Endodermal cell (in vitro differentiated cells): ENCODE data around the gene ANKRD9. TPM values are rescaled to one million over a fixed set of nuclear protein-coding genes. Genes with fewer than 3 reads are reported as not detected.
A peak's percentile ranks its signal among the peaks of the same experiment; 100 is the strongest.

ENCODE experiments used
- DNase-seq: peaks from one replicate; pipeline ENCODE4 v3.0.0-alpha.2; 2017
- H3K27ac ChIP-seq: 2 replicates; pipeline ENCODE4 v1.5.1; 2013; ENCODE audit warnings: mild to moderate bottlenecking, low read depth, low read length, moderate library complexity
- H3K27me3 ChIP-seq: 2 replicates; pipeline ENCODE4 v1.6.1; 2013; ENCODE audit warnings: mild to moderate bottlenecking, low read length, moderate library complexity; ENCODE audit not compliant: insufficient read depth, control insufficient read depth, poor library complexity, severe bottlenecking
- H3K36me3 ChIP-seq: 2 replicates; pipeline ENCODE4 v1.7.0; 2013; ENCODE audit warnings: mild to moderate bottlenecking, low read length, moderate library complexity; ENCODE audit not compliant: control insufficient read depth, insufficient read depth
- H3K4me1 ChIP-seq: one replicate; pipeline ENCODE4 v1.7.0; 2013; ENCODE audit warnings: low read length; ENCODE audit not compliant: control insufficient read depth, insufficient read depth
- H3K4me3 ChIP-seq: 2 replicates; pipeline ENCODE4 v1.5.1; 2013; ENCODE audit warnings: mild to moderate bottlenecking, low read length, moderate library complexity
- H3K9ac ChIP-seq: 2 replicates; pipeline ENCODE4 v1.6.1; 2013; ENCODE audit warnings: mild to moderate bottlenecking, low read length, moderate library complexity; ENCODE audit not compliant: poor library complexity, severe bottlenecking; ENCODE audit errors: extremely low read depth
- H3K9me3 ChIP-seq: 2 replicates; pipeline ENCODE4 v1.6.1; 2013; ENCODE audit warnings: mild to moderate bottlenecking, low read length, moderate library complexity; ENCODE audit not compliant: control insufficient read depth
- H3K27ac Mint-ChIP-seq: 2 replicates; pipeline ENCODE4 v1.8.0; 2020; ENCODE audit warnings: mixed read lengths
- H3K27me3 Mint-ChIP-seq: 2 replicates; pipeline ENCODE4 v1.8.0; 2021; ENCODE audit warnings: mild to moderate bottlenecking, mixed read lengths; ENCODE audit not compliant: insufficient read depth
- H3K36me3 Mint-ChIP-seq: 2 replicates; pipeline ENCODE4 v1.8.0; 2020; ENCODE audit warnings: low read depth, mixed read lengths
- H3K4me1 Mint-ChIP-seq: 2 replicates; pipeline ENCODE4 v1.8.0; 2020; ENCODE audit warnings: mixed read lengths
- H3K4me3 Mint-ChIP-seq: 2 replicates; pipeline ENCODE4 v1.8.0; 2020; ENCODE audit warnings: mild to moderate bottlenecking, moderate library complexity, mixed read lengths
- H3K9me3 Mint-ChIP-seq: 2 replicates; pipeline ENCODE4 v1.8.0; 2020; ENCODE audit warnings: mild to moderate bottlenecking, mixed read lengths
- WGBS, 2 experiments: methylation state at CpG; one replicate each; pipeline versions ENCODE4 v1.1.5 to v1.1.7; 2013; ENCODE audit warnings: missing lambda C conversion rate in 2 of 2, mixed read lengths in 1 of 2; ENCODE audit not compliant: insufficient coverage in 1 of 2, insufficient read length in 1 of 2; 5-methylcytosine and 5-hydroxymethylcytosine counted together
- total RNA-seq, 2 donors: library from RNA; stranded (reverse); fragmentation: NEBNext Ultra II Directional in 1 of 2; extraction: Animal tissue kit (Norgen Biotek cat#: 25700) in 1 of 2; gene quantifications; 2 replicates in 1 of 2; 3 replicates in 1 of 2; pipeline ENCODE4 v1.2.1, GENCODE V29; 2021
- TF ChIP-seq, protein P1 (sequence below): fragments of 200-600 bp; sonication (generic); conservative IDR thresholded peaks from 2 replicates; pipeline ENCODE4 v1.5.0; 2021; ENCODE audit warnings: antibody characterized with exemption, mild to moderate bottlenecking

The ANKRD9 gene
- total RNA-seq, 2 donors from 2014 or later: 32.7 to 38.9 TPM

DNA sequence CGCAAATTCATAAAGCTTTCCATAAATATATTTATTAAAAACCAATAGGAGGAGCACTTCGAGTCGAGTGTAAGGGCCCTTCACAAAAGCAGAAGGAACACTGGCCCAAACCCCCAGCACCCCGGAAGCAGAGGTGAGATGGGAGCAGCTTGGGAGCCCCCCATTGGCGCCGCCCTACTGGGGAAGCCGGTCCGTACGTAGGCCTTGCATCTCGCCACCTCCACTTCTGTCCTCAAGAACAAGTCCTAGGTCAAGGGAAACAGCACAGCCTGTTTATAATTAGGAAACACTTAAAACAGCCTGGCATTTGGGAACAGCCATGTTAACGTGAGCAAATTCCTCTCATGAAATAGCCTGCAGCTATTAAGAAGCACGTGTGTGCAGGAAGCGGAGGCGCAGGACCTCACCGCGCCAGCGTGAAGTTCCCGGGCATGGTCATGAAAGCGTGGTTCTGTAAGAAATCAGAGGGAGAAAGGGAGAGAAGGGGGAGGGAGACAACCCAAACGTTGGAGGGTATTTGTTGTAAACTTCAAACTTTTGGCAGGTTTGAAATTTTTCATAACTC is 7.7 kb downstream of the ANKRD9 start:
- Mint-ChIP-seq H3K27me3 (no peaks in the 10 kb centered on the region), H3K9me3 (no peaks in the 10 kb centered on the region), H3K27ac (no peak overlapping the region), H3K36me3 (peaks cover 27% of the 10 kb centered on the region), H3K4me1 (no peaks in the 10 kb centered on the region), H3K4me3 (no peak overlapping the region)
- Histone ChIP-seq H3K9ac (no peak overlapping the region), H3K27me3 (no peaks in the 10 kb centered on the region), H3K4me3 (no peak overlapping the region), H3K27ac (no peak overlapping the region), H3K9me3 (no peaks in the 10 kb centered on the region), H3K36me3 (peaks cover 16% of the 10 kb centered on the region), H3K4me1 (no peaks in the 10 kb centered on the region)
- WGBS, 2 experiments: 95% methylated on average over 17 to 20 of the region's 20 CpGs
- peak; percentile 68 for DNase-seq
- TF ChIP-seq, protein P1, sequence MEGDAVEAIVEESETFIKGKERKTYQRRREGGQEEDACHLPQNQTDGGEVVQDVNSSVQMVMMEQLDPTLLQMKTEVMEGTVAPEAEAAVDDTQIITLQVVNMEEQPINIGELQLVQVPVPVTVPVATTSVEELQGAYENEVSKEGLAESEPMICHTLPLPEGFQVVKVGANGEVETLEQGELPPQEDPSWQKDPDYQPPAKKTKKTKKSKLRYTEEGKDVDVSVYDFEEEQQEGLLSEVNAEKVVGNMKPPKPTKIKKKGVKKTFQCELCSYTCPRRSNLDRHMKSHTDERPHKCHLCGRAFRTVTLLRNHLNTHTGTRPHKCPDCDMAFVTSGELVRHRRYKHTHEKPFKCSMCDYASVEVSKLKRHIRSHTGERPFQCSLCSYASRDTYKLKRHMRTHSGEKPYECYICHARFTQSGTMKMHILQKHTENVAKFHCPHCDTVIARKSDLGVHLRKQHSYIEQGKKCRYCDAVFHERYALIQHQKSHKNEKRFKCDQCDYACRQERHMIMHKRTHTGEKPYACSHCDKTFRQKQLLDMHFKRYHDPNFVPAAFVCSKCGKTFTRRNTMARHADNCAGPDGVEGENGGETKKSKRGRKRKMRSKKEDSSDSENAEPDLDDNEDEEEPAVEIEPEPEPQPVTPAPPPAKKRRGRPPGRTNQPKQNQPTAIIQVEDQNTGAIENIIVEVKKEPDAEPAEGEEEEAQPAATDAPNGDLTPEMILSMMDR: peak; percentile 61

DNA sequence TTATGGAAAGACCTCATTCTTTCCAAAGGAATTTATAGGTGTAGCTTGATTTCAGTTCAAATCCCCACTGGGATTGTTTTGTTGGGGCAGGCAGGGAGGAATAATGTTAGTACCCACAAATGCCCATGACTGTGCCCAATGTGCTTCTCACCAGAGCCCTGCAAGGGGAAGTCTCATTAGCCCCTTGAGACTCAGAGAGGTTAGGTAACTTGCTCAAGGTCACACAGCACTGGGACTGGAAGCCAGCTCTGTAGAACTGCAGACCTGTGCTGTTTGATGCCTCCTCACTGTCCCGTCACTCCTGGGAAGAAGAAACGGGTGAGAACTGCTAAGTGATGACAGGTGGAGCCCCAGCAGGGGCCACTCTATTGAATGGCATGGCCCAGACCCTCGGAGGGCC is 8.9 kb downstream of the ANKRD9 start:
- no peak overlapping the region for H3K9ac ChIP-seq
- 81 to 83% methylated on average over 3 of the region's 3 CpGs for WGBS, 2 experiments
- H3K9me3 Mint-ChIP-seq: no peaks in the 10 kb centered on the region

DNA sequence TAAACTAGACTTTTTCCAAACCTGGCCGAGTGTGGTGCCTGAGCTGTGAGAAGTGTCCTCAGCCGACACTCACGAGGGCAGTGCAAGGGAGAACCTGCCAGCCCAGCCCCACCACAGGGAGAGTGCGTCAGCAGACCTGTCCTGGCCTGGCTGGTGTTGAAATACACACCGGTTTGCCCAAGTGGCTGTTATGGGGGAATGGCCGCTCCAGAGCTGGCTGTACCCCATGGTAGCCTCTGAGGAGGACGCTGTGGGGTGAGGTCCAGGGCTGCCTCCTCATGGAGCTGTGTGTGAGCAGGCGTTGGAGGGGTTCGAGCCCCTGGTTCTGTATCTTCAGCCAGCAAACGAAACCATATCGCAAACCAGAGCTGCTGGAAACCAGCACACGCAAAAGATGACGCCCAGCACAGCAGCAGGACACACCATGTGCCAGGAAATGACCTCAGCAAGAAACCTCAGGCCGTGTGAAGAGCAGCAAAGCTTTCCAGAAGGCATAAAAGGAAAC is 9.4 kb downstream of the ANKRD9 start:
- 91 to 96% methylated on average over 13 to 14 of the region's 14 CpGs for WGBS, 2 experiments
- Histone ChIP-seq H3K9me3 (no peaks in the 10 kb centered on the region), H3K36me3 (peaks cover 16% of the 10 kb centered on the region), H3K27ac (peak overlapping the region; percentile 30), H3K4me3 (no peak overlapping the region), H3K4me1 (no peaks in the 10 kb centered on the region), H3K27me3 (no peaks in the 10 kb centered on the region), H3K9ac (no peak overlapping the region)
- Mint-ChIP-seq H3K36me3 (peaks cover 19% of the 10 kb centered on the region), H3K4me1 (no peaks in the 10 kb centered on the region), H3K9me3 (no peaks in the 10 kb centered on the region), H3K27me3 (no peaks in the 10 kb centered on the region), H3K4me3 (no peak overlapping the region), H3K27ac (no peak overlapping the region)
- peak; percentile 39 for DNase-seq
- TF ChIP-seq, protein P1: no peak

More for the DNA sequence above, 8.9 kb downstream of the ANKRD9 start:
- no peaks in the 10 kb centered on the region for H3K4me1 Mint-ChIP-seq
- peaks cover 16% of the 10 kb centered on the region for H3K36me3 ChIP-seq
- peaks cover 20% of the 10 kb centered on the region for H3K36me3 Mint-ChIP-seq
- H3K9me3 ChIP-seq: no peaks in the 10 kb centered on the region
- no peaks in the 10 kb centered on the region for H3K27me3 ChIP-seq
- H3K27ac ChIP-seq: no peak overlapping the region
- no peaks in the 10 kb centered on the region for H3K4me1 ChIP-seq
- H3K27ac Mint-ChIP-seq: no peak overlapping the region
- H3K4me3 Mint-ChIP-seq: no peak overlapping the region
- no peak for DNase-seq
- no peaks in the 10 kb centered on the region for H3K27me3 Mint-ChIP-seq
- TF ChIP-seq, protein P1: no peak
- no peak overlapping the region for H3K4me3 ChIP-seq
